Heart left ventricle (tissue), 13 donors: ENCODE results near the gene FCMR.

ENCODE experiments used
- CTCF ChIP-seq, 12 donors: fragments of 200-600 bp; sonication (generic) in 4 of 12; IDR thresholded peaks; one replicate each; pipeline versions ENCODE4 v1.5.0 to v1.8.0; 2018 to 2022; ENCODE audit warnings: antibody characterized with exemption in 12 of 12, mild to moderate bottlenecking in 5 of 12
- POLR2A ChIP-seq, 2 donors: fragments of 450-650 bp; IDR thresholded peaks; one replicate each; pipeline ENCODE4 v1.6.1; 2017; ENCODE audit warnings: antibody characterized with exemption in 2 of 2, mild to moderate bottlenecking in 2 of 2, moderate library complexity in 2 of 2
- donor health status: ischemic (EF 13 %, LVEDD 7.1; RV severe dilation, severe dysfunction).
- donor health status: DM: no; HTN: yes; CAD: no.
- donor health status: DM: no; HTN: no; CAD: no.
- donor health status: ischemic (EF 25% LVEDD 6.9; RV normal size, moderate dysfunction).
- donor health status: ischemic (EF 25% LVEDD 5.7; RV mildly dilated, moderate dysfunction).
- donor health status: ischemic (EF 35%, LVEDD 5.7; RV mildly dilated, moderate dysfunction).
- donor health status: nonischemic (EF 11% LVEDD 7.7; RV severe dilation, severe dysfunction).
- donor health status: DM: yes; HTN: yes; CAD: no.
- donor health status: PGD.
- donor health status: ischemic (EF 29% LVEDD 5.4; RV normal size, mild dysfunction).
- donor health status: nonischemic (EF 23%, LVEDD 6.1; RV moderate dilation, normal function).

GRCh38 chr1:206896261-206896660, 25.5 kb downstream of the FCMR start:
- TF ChIP-seq CTCF (IDR thresholded peaks at IDR 0.05) (no peak), POLR2A (IDR thresholded peaks at IDR 0.05) (no peak)
